A549 treated with AZD9567 at 1 μM for 4 hours (cell line): Measurements from ENCODE around the gene LRBA. TPM values are rescaled to one million over a fixed set of nuclear protein-coding genes. Genes with fewer than 3 reads are reported as not detected.

Experiments used
- total RNA-seq: library from RNA; stranded (reverse); fragments of 200-300 nt; extraction: Qiagen RNA extraction; gene quantifications from 5 replicates; pipeline ENCODE4 v1.2.3, GENCODE V29; 2022; ENCODE audit not compliant: insufficient read depth

The LRBA gene
- total RNA-seq: 6.5 to 7.8 TPM (median 6.8 TPM) in 5 replicates

GRCh38 chr4:151014521-151015458 lies at the start of gene LRBA:
TSS of gene LRBA (minus strand) at chr4:151015284. CDS start at chr4:151014642, 642 bp downstream.

GRCh38 chr4:150582146-150582872 lies 432.8 kb downstream of the LRBA start, which contains the start of gene MAB21L2:
TSS of gene MAB21L2 (plus strand) at chr4:150582151. CDS start at chr4:150583030, 879 bp downstream.

Other genes with a start within 250 kb of the LRBA start
- 1,290 to 1,750 TPM (median 1,715 TPM) in 5 replicates for gene RPS3A, start 84.3 kb upstream of the LRBA start, total RNA-seq